ENCODE results near the gene LUM.

The LUM gene

DNA sequence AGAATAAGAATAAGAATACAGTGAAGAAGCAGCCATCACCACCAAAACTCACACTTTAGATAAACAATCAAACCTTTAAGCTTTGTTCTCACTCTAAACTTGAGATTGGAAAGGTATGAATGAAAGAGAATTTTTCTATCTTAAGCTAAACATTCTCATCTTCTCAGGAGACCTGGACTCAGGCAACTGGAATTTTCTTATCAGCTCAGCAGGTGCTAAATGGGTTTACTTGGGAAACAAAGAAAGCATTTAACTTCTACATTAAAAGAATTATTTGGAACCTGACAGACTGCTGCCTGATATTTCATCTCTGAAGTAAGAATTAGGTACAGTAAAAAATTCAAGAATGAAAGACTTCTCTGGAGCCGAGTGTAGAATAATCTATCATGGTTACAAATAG lies 32.8 kb downstream of the LUM start:
- H3K4me3 ChIP-seq (ENCODE audit: low read length) = no peak overlapping the region
- no peak overlapping the region for H3K9ac ChIP-seq (ENCODE audit: low read length)
- no peaks in the 10 kb centered on the region for H3K27me3 ChIP-seq (replicated peaks; ENCODE audit: insufficient read depth, low read length)
- TF ChIP-seq EZH2 (optimal IDR thresholded peaks at IDR 0.05; ENCODE audit: low read depth, low read length) (no peak), EZH2phosphoT487 (IDR thresholded peaks at IDR 0.05; ENCODE audit: low read length) (no peak)
- TF ChIP-seq, protein P1, sequence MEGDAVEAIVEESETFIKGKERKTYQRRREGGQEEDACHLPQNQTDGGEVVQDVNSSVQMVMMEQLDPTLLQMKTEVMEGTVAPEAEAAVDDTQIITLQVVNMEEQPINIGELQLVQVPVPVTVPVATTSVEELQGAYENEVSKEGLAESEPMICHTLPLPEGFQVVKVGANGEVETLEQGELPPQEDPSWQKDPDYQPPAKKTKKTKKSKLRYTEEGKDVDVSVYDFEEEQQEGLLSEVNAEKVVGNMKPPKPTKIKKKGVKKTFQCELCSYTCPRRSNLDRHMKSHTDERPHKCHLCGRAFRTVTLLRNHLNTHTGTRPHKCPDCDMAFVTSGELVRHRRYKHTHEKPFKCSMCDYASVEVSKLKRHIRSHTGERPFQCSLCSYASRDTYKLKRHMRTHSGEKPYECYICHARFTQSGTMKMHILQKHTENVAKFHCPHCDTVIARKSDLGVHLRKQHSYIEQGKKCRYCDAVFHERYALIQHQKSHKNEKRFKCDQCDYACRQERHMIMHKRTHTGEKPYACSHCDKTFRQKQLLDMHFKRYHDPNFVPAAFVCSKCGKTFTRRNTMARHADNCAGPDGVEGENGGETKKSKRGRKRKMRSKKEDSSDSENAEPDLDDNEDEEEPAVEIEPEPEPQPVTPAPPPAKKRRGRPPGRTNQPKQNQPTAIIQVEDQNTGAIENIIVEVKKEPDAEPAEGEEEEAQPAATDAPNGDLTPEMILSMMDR (IDR thresholded peaks at IDR 0.05; ENCODE audit: low read length) = no peak
- no peaks in the 10 kb centered on the region for H3K9me2 ChIP-seq (replicated peaks; ENCODE audit: insufficient read depth, low read length)
- no peaks in the 10 kb centered on the region for H3K4me1 ChIP-seq (ENCODE audit: low read length)
- H3F3A ChIP-seq (ENCODE audit: insufficient read depth, low read length) = no peaks in the 10 kb centered on the region
- no peaks in the 10 kb centered on the region for H3K79me2 ChIP-seq (ENCODE audit: low read length)
- no peak overlapping the region for H2AFZ ChIP-seq (ENCODE audit: low read length)
- no peak overlapping the region for H3K4me2 ChIP-seq (ENCODE audit: low read depth, low read length)
- no peaks in the 10 kb centered on the region for H4K20me1 ChIP-seq (ENCODE audit: insufficient read depth, low read length)
- H3K9me3 ChIP-seq (replicated peaks; ENCODE audit: insufficient read depth, low read length) = no peaks in the 10 kb centered on the region
- H3K27ac ChIP-seq (ENCODE audit: low read length) = no peak overlapping the region
- DNase-seq = no peak
- H3K36me3 ChIP-seq (replicated peaks; ENCODE audit: insufficient read depth, low read length) = no peaks in the 10 kb centered on the region

DNA sequence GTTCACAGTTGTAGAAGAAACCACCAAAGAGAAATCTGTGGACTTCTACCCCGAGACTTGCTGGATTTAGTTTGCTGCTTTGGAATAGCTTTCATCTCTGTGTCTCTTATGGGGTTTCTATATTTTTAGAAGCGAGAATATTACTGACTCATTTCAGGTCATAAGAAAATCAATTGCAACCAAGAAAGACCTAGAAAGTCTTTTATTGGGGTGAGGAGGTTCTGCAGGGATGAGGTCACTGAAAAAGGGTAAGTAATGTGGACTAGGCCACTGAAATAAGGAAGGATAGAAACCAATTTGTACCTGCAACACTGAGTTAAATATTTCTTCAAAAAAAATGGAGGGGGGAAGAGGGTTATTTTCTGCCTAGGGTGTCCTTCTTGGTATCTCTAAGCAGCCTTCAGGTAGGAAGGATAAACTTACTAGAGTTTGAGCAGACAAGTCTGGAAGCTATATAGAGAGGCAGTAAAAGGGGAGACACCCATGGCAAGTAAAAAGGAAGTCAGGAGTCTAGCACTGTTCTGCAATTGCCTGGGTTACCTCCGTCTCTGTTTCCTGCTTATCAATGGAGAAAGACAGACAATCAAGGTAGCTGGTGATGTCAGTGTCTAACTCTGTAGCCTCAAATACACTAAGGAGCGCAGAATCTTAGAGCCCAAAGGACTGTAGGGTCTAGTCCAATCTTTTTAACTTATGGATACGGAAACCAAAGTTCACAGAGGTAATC lies 33.9 kb downstream of the LUM start:
- Histone ChIP-seq H3K9me2 (replicated peaks; ENCODE audit: insufficient read depth, low read length) (no peaks in the 10 kb centered on the region), H3K9ac (ENCODE audit: low read length) (no peak overlapping the region), H3K4me3 (ENCODE audit: low read length) (no peak overlapping the region), H4K20me1 (ENCODE audit: insufficient read depth, low read length) (no peaks in the 10 kb centered on the region), H3F3A (ENCODE audit: insufficient read depth, low read length) (no peaks in the 10 kb centered on the region), H3K79me2 (ENCODE audit: low read length) (no peaks in the 10 kb centered on the region), H3K36me3 (replicated peaks; ENCODE audit: insufficient read depth, low read length) (no peaks in the 10 kb centered on the region), H3K27me3 (replicated peaks; ENCODE audit: insufficient read depth, low read length) (no peaks in the 10 kb centered on the region), H2AFZ (ENCODE audit: low read length) (no peak overlapping the region), H3K4me2 (ENCODE audit: low read depth, low read length) (no peak overlapping the region), H3K27ac (ENCODE audit: low read length) (no peak overlapping the region), H3K4me1 (ENCODE audit: low read length) (no peaks in the 10 kb centered on the region), H3K9me3 (replicated peaks; ENCODE audit: insufficient read depth, low read length) (no peaks in the 10 kb centered on the region)
- DNase-seq = no peak
- TF ChIP-seq EZH2phosphoT487 (IDR thresholded peaks at IDR 0.05; ENCODE audit: low read length) = no peak
- TF ChIP-seq, protein P1 (IDR thresholded peaks at IDR 0.05; ENCODE audit: low read length) = no peak
- no peak for TF ChIP-seq EZH2 (optimal IDR thresholded peaks at IDR 0.05; ENCODE audit: low read depth, low read length)

DNA sequence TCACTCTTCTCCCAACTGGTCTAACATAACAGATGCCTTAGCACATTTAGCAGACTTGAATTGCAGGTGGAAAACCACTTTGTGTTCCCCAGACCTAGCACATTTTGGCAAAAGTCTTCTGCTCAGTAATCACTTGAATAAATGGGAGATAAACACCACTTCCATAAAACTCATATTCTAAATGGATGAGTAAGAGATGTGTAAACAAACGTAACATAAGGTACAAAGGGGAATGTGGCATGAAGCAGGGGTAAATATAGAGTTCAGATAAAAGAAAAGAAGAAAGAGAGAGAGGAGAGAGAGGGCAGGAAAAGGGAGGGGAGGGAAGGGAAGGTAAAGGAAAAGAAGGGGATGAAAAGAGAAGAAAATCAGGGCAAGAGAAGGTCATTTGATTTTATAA lies 36.4 kb downstream of the LUM start:
- Histone ChIP-seq H3K36me3 (replicated peaks; ENCODE audit: insufficient read depth, low read length) (no peaks in the 10 kb centered on the region), H3K9ac (ENCODE audit: low read length) (no peak overlapping the region), H4K20me1 (ENCODE audit: insufficient read depth, low read length) (no peaks in the 10 kb centered on the region), H3K27me3 (replicated peaks; ENCODE audit: insufficient read depth, low read length) (no peaks in the 10 kb centered on the region), H3K4me1 (ENCODE audit: low read length) (no peaks in the 10 kb centered on the region), H3F3A (ENCODE audit: insufficient read depth, low read length) (no peaks in the 10 kb centered on the region), H3K9me3 (replicated peaks; ENCODE audit: insufficient read depth, low read length) (no peaks in the 10 kb centered on the region), H3K9me2 (replicated peaks; ENCODE audit: insufficient read depth, low read length) (no peaks in the 10 kb centered on the region), H3K27ac (ENCODE audit: low read length) (no peak overlapping the region), H3K4me2 (ENCODE audit: low read depth, low read length) (no peak overlapping the region), H3K4me3 (ENCODE audit: low read length) (no peak overlapping the region), H2AFZ (ENCODE audit: low read length) (no peak overlapping the region), H3K79me2 (ENCODE audit: low read length) (no peaks in the 10 kb centered on the region)
- TF ChIP-seq, protein P1 (IDR thresholded peaks at IDR 0.05; ENCODE audit: low read length) = no peak
- TF ChIP-seq EZH2 (optimal IDR thresholded peaks at IDR 0.05; ENCODE audit: low read depth, low read length) = no peak
- TF ChIP-seq EZH2phosphoT487 (IDR thresholded peaks at IDR 0.05; ENCODE audit: low read length) = no peak
- DNase-seq = no peak

Data from MM.1S (cell line).